GM20431 (cell line): Measurements from ENCODE around the gene RBM33.

Source experiments
- in situ Hi-C: fragments of 300-500 bp; cut with MseI, MboI; formaldehyde crosslinking; loops from one replicate; pipeline ENCODE4 v1.15.0; 2020; ENCODE audit warnings: low sequenced_read_pairs; ENCODE audit not compliant: unreplicated experiment

The RBM33 gene

GRCh38 chr7:155624412-155624811, 20.0 kb upstream of the RBM33 start:
- in situ Hi-C loops = no loop called here

GRCh38 chr7:155625557-155625956, 18.9 kb upstream of the RBM33 start:
- in situ Hi-C loops = no loop called here

GRCh38 chr7:155629171-155629570, 15.3 kb upstream of the RBM33 start:
- in situ Hi-C loops = no loop called here

GRCh38 chr7:155631155-155631554, 13.3 kb upstream of the RBM33 start:
- in situ Hi-C loops = no loop called here

GRCh38 chr7:155635817-155636216, 8.6 kb upstream of the RBM33 start:
- in situ Hi-C loops = no loop called here

- in situ Hi-C loops = no loop called here
These were observed 7.3 kb upstream of the RBM33 start for GRCh38 chr7:155637155-155637554.

- in situ Hi-C loops = no loop called here
These were observed 6.1 kb upstream of the RBM33 start for GRCh38 chr7:155638366-155638765.

- in situ Hi-C loops = no loop called here
These were observed 4.4 kb upstream of the RBM33 start for GRCh38 chr7:155639958-155640520.

- in situ Hi-C loops = no loop called here
These were observed 3.8 kb upstream of the RBM33 start for GRCh38 chr7:155640629-155641028.

- in situ Hi-C loops = no loop called here
These were observed 670 bp upstream of the RBM33 start for GRCh38 chr7:155643804-155644177.

- in situ Hi-C loops = no loop called here
These were observed 579 bp downstream of the RBM33 start for GRCh38 chr7:155644971-155645509.

- in situ Hi-C loops = no loop called here
These were observed 1.2 kb downstream of the RBM33 start for GRCh38 chr7:155645662-155646061.

GRCh38 chr7:155646669-155647068, 2.2 kb downstream of the RBM33 start:
- in situ Hi-C loops = no loop called here

- in situ Hi-C loops = no loop called here
These were observed 2.8 kb downstream of the RBM33 start for GRCh38 chr7:155647302-155647701.

GRCh38 chr7:155647734-155648133, 3.3 kb downstream of the RBM33 start:
- in situ Hi-C loops = no loop called here

GRCh38 chr7:155648752-155649339, 4.4 kb downstream of the RBM33 start:
- in situ Hi-C loops = no loop called here

GRCh38 chr7:155649588-155649987, 5.1 kb downstream of the RBM33 start:
- in situ Hi-C loops = no loop called here

- in situ Hi-C loops = no loop called here
These were observed 8.0 kb downstream of the RBM33 start for GRCh38 chr7:155652156-155653114.

- in situ Hi-C loops = no loop called here
These were observed 9.3 kb downstream of the RBM33 start for GRCh38 chr7:155653803-155654202.

GRCh38 chr7:155656891-155657290, 12.4 kb downstream of the RBM33 start:
- in situ Hi-C loops = no loop called here
